ENCODE data around the gene CCDC107. TPM values are rescaled to one million over a fixed set of nuclear protein-coding genes. Genes with fewer than 3 reads are reported as not detected.

The CCDC107 gene
- total and polyA plus RNA-seq, 4 donors, result 5.4 to 20.2 (median 10.4) TPM

- no peak for TF ChIP-seq RXRA (IDR thresholded peaks at IDR 0.05)
- TF ChIP-seq GABPA (IDR thresholded peaks at IDR 0.05 in 1 of 2, conservative IDR thresholded peaks at IDR 0.05 in 1 of 2), result no peak
- no peak for TF ChIP-seq FOXA2 (IDR thresholded peaks at IDR 0.05)
- no peak for TF ChIP-seq EGR1 (IDR thresholded peaks at IDR 0.05; ENCODE audit: low read depth in 2 of 2)
- TF ChIP-seq JUND (IDR thresholded peaks at IDR 0.05), result no peak
Measured at GRCh38 chr9:35702696-35703095, 44.6 kb downstream of the CCDC107 start (continued).

GRCh38 chr9:35703906-35704672 is 46.0 kb downstream of the CCDC107 start:
- Histone ChIP-seq H3K4me1 (ENCODE audit: control insufficient read depth in 4 of 4, insufficient read depth in 4 of 4, low read length in 3 of 4) (no peaks in the 10 kb centered on the region), H3K36me3 (ENCODE audit: control insufficient read depth in 4 of 4, insufficient read depth in 3 of 4, low read depth in 1 of 4, low read length in 3 of 4) (peaks cover 51 to 97% (median 95%) of the 10 kb centered on the region in 4 donors), H3K4me3 (ENCODE audit: low read depth in 1 of 3, low read length in 3 of 3) (no peak overlapping the region), H3K9me3 (ENCODE audit: control insufficient read depth in 4 of 4, low read length in 3 of 4) (no peaks in the 10 kb centered on the region), H3K9ac (ENCODE audit: low read depth in 1 of 2, low read length in 2 of 2) (no peak overlapping the region), H3K27ac (ENCODE audit: low read depth in 1 of 2, low read length in 2 of 2) (no peak overlapping the region), H3K27me3 (ENCODE audit: control insufficient read depth in 4 of 4, insufficient read depth in 4 of 4, low read length in 3 of 4) (no peaks in the 10 kb centered on the region)
- TF ChIP-seq ZBTB33 (IDR thresholded peaks at IDR 0.05), result no peak
- TF ChIP-seq FOXA1 (IDR thresholded peaks at IDR 0.05), result no peak
- TF ChIP-seq EGR1 (IDR thresholded peaks at IDR 0.05; ENCODE audit: low read depth in 2 of 2), result no peak
- no peak for TF ChIP-seq HNF4A (conservative IDR thresholded peaks at IDR 0.05)
- TF ChIP-seq YY1 (IDR thresholded peaks at IDR 0.05), result no peak
- 95% methylated on average over 26 of the region's 26 CpGs for WGBS
- no peak for DNase-seq (ENCODE audit: low spot score)

GRCh38 chr9:35705372-35705771 is 47.3 kb downstream of the CCDC107 start:
- DNase-seq (ENCODE audit: low spot score), result no peak
- H3K27ac ChIP-seq (ENCODE audit: low read depth in 1 of 2, low read length in 2 of 2), result no peak overlapping the region

More at GRCh38 chr9:35705372-35705771, 47.3 kb downstream of the CCDC107 start:
- TF ChIP-seq ATF3 (IDR thresholded peaks at IDR 0.05) (no peak), TAF1 (conservative IDR thresholded peaks at IDR 0.05) (no peak), REST (IDR thresholded peaks at IDR 0.05) (no peak), CTCF (IDR thresholded peaks at IDR 0.05; ENCODE audit: low read depth, low read length, missing input control) (no peak), MAX (IDR thresholded peaks at IDR 0.05) (no peak), RXRA (IDR thresholded peaks at IDR 0.05) (no peak), GABPA (IDR thresholded peaks at IDR 0.05 in 1 of 2, conservative IDR thresholded peaks at IDR 0.05 in 1 of 2) (no peak), JUND (IDR thresholded peaks at IDR 0.05) (no peak), ZBTB33 (IDR thresholded peaks at IDR 0.05) (no peak), RAD21 (IDR thresholded peaks at IDR 0.05) (no peak), HNF4A (conservative IDR thresholded peaks at IDR 0.05) (no peak)
- Histone ChIP-seq H3K9ac (ENCODE audit: low read depth in 1 of 2, low read length in 2 of 2) (no peak overlapping the region), H3K4me1 (ENCODE audit: control insufficient read depth in 4 of 4, insufficient read depth in 4 of 4, low read length in 3 of 4) (no peaks in the 10 kb centered on the region), H3K36me3 (ENCODE audit: control insufficient read depth in 4 of 4, insufficient read depth in 3 of 4, low read depth in 1 of 4, low read length in 3 of 4) (peaks cover 42 to 92% (median 88%) of the 10 kb centered on the region in 4 donors), H3K9me3 (ENCODE audit: control insufficient read depth in 4 of 4, low read length in 3 of 4) (no peaks in the 10 kb centered on the region), H3K27me3 (ENCODE audit: control insufficient read depth in 4 of 4, insufficient read depth in 4 of 4, low read length in 3 of 4) (no peaks in the 10 kb centered on the region), H3K4me3 (ENCODE audit: low read depth in 1 of 3, low read length in 3 of 3) (no peak overlapping the region)
- 90% methylated on average over 8 of the region's 8 CpGs for WGBS
